ENCODE measurements around the gene ELMO1.

- TF ChIP-seq CTCF (IDR thresholded peaks at IDR 0.05) (no peak), ZFX (IDR thresholded peaks at IDR 0.05; ENCODE audit: borderline replicate concordance) (no peak)
Measured at GRCh38 chr7:37032258-37032601, 416.4 kb downstream of the ELMO1 start.

All from 22Rv1 (cell line).